Measurements from ENCODE around the gene PPP2R2C. TPM values are rescaled to one million over a fixed set of nuclear protein-coding genes. Genes with fewer than 3 reads are reported as not detected.

Gene PPP2R2C
- total RNA-seq, 1 donor from 2014 or later, result not detected

GRCh38 chr4:6516281-6516680, 43.9 kb upstream of the PPP2R2C start:
- no peak overlapping the region for H3K27ac Mint-ChIP-seq (ENCODE audit: unreplicated experiment)
- no peak for DNase-seq (ENCODE audit: extremely low spot score, unreplicated experiment)
- no peak for TF ChIP-seq CTCF (IDR thresholded peaks at IDR 0.05)
- no peak overlapping the region for H3K4me3 Mint-ChIP-seq (ENCODE audit: unreplicated experiment)
- H3K27me3 Mint-ChIP-seq (ENCODE audit: unreplicated experiment), result peaks cover 11% of the 10 kb centered on the region
- no peaks in the 10 kb centered on the region for H3K36me3 Mint-ChIP-seq (ENCODE audit: unreplicated experiment)
- no peaks in the 10 kb centered on the region for H3K4me1 Mint-ChIP-seq (ENCODE audit: unreplicated experiment)
- peaks cover 17% of the 10 kb centered on the region for H3K9me3 Mint-ChIP-seq (ENCODE audit: unreplicated experiment)

- peaks cover 30% of the 10 kb centered on the region for H3K9me3 Mint-ChIP-seq (ENCODE audit: unreplicated experiment)
- H3K36me3 Mint-ChIP-seq (ENCODE audit: unreplicated experiment), result no peaks in the 10 kb centered on the region
- TF ChIP-seq CTCF (IDR thresholded peaks at IDR 0.05), result no peak
- no peaks in the 10 kb centered on the region for H3K4me1 Mint-ChIP-seq (ENCODE audit: unreplicated experiment)
- H3K4me3 Mint-ChIP-seq (ENCODE audit: unreplicated experiment), result no peak overlapping the region
- peaks cover 5% of the 10 kb centered on the region for H3K27me3 Mint-ChIP-seq (ENCODE audit: unreplicated experiment)
- no peak overlapping the region for H3K27ac Mint-ChIP-seq (ENCODE audit: unreplicated experiment)
- no peak for DNase-seq (ENCODE audit: extremely low spot score, unreplicated experiment)
Measured at GRCh38 chr4:6513678-6514077, 41.3 kb upstream of the PPP2R2C start.

- Mint-ChIP-seq H3K27ac (ENCODE audit: unreplicated experiment) (no peak overlapping the region), H3K4me3 (ENCODE audit: unreplicated experiment) (no peak overlapping the region), H3K9me3 (ENCODE audit: unreplicated experiment) (peaks cover 43% of the 10 kb centered on the region), H3K27me3 (ENCODE audit: unreplicated experiment) (no peaks in the 10 kb centered on the region), H3K36me3 (ENCODE audit: unreplicated experiment) (no peaks in the 10 kb centered on the region), H3K4me1 (ENCODE audit: unreplicated experiment) (no peaks in the 10 kb centered on the region)
- peak; percentile 64 for DNase-seq (ENCODE audit: extremely low spot score, unreplicated experiment)
- no peak for TF ChIP-seq CTCF (IDR thresholded peaks at IDR 0.05)
Measured at GRCh38 chr4:6509587-6509986, 37.2 kb upstream of the PPP2R2C start.

DNA sequence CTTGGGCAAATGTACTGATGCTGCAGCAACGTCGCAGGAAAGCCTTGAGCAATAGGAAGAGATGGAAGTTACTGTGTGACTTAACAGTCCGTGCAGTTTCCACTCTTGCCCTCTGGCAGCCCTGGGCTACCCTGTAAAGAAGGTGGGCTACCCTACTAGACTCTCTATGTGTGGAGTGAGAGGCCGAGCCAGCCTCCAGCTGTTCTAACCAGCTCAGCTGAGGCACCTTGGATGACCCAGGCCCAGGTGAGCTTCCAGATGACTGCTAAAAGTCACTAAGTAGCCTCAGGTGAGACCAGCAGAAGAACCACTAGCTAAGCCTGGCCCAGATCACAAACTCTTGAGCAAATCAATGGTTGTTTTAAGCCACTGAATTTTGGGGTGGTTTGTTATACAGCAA, 34.9 kb upstream of the PPP2R2C start:
- no peaks in the 10 kb centered on the region for H3K4me1 Mint-ChIP-seq (ENCODE audit: unreplicated experiment)
- no peak for TF ChIP-seq CTCF (IDR thresholded peaks at IDR 0.05)
- no peaks in the 10 kb centered on the region for H3K36me3 Mint-ChIP-seq (ENCODE audit: unreplicated experiment)
- no peak for DNase-seq (ENCODE audit: extremely low spot score, unreplicated experiment)
- no peak overlapping the region for H3K4me3 Mint-ChIP-seq (ENCODE audit: unreplicated experiment)
- H3K27me3 Mint-ChIP-seq (ENCODE audit: unreplicated experiment), result no peaks in the 10 kb centered on the region
- no peak overlapping the region for H3K27ac Mint-ChIP-seq (ENCODE audit: unreplicated experiment)
- H3K9me3 Mint-ChIP-seq (ENCODE audit: unreplicated experiment), result peaks cover 53% of the 10 kb centered on the region

- no peaks in the 10 kb centered on the region for H3K4me1 Mint-ChIP-seq (ENCODE audit: unreplicated experiment)
- no peaks in the 10 kb centered on the region for H3K27me3 Mint-ChIP-seq (ENCODE audit: unreplicated experiment)
- no peaks in the 10 kb centered on the region for H3K36me3 Mint-ChIP-seq (ENCODE audit: unreplicated experiment)
- peaks cover 53% of the 10 kb centered on the region for H3K9me3 Mint-ChIP-seq (ENCODE audit: unreplicated experiment)
- no peak for TF ChIP-seq CTCF (IDR thresholded peaks at IDR 0.05)
- H3K27ac Mint-ChIP-seq (ENCODE audit: unreplicated experiment), result no peak overlapping the region
- H3K4me3 Mint-ChIP-seq (ENCODE audit: unreplicated experiment), result no peak overlapping the region
- peak; percentile 68 for DNase-seq (ENCODE audit: extremely low spot score, unreplicated experiment)
Measured at GRCh38 chr4:6506616-6507140, 34.3 kb upstream of the PPP2R2C start.
